Measurements from ENCODE around the gene CYB561D1.

Gene CYB561D1

DNA sequence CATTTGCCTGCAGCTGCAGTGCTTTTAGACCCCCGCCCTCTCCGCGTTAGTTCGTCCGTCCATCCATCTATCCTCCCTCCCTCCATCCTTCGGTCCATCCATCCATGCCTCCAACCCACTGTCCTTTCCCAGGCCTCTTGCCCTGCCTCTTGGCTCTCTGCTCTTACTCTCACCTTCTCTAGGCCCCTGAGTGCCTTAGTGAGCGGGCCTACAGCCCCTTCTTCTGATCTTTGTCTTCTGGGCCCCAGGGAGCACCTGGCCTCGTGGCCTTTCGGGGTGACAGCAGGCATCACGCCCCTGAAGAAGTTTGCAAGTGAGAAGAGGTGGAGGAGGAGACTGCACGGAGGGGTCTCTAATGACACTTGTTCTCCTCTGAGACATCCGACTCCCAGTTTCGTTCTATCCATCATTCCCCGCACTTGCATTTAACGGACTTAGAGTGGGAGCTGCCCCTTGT, 9.3 kb upstream of the CYB561D1 start:
- peak overlapping the region in 10 of 11 experiments; percentile 94 to 100 (median 99); a peak in 19 of 22 replicates for H3K27ac ChIP-seq
- peak overlapping the region; percentile 84 to 99 (median 96) for H3K4me2 ChIP-seq
- TF ChIP-seq Cebpa-rat (IDR thresholded peaks at IDR 0.05) = no peak
- H3K9me3 ChIP-seq (replicated peaks in 1 of 11) = no peaks in the 10 kb centered on the region
- H3K4me1 ChIP-seq = peaks cover 17 to 44% (median 38%) of the 10 kb centered on the region in 10 experiments
- H3K36me3 ChIP-seq = peaks cover 18 to 41% (median 39%) of the 10 kb centered on the region in 11 experiments
- H3K4me3 ChIP-seq = peak overlapping the region; percentile 68 to 87 (median 82)
- H3K27me3 ChIP-seq = no peaks in the 10 kb centered on the region
- peak overlapping the region; percentile 94 to 100 (median 99) for H3K9ac ChIP-seq
- H4K20me1 ChIP-seq = peaks cover 0 to 32% (median 0%) of the 10 kb centered on the region in 11 experiments; a peak in 3 of 22 replicates

DNA sequence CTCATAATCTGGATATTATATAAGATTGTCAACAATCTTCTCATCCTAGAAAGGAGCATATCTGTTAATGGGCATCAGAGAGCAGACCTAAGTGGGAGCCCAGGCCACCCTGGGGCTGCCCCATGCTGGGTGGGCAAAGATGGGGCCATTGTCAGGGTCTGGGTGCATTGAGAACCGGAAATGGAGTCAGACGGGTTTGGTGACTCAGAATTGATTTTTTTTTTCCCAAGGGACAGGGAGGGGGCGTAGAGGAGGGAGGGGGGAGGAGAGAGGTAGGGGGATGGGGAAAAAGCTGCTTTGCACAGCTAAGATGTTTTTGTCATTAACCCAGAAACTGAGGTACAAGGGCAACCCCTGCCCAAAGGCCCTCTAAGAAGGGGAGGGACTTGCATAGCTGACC, 8.9 kb upstream of the CYB561D1 start:
- Histone ChIP-seq H3K4me1 (peaks cover 17 to 48% (median 43%) of the 10 kb centered on the region in 10 experiments), H3K4me2 (peak overlapping the region; percentile 84 to 99 (median 96)), H3K36me3 (peaks cover 18 to 45% (median 44%) of the 10 kb centered on the region in 11 experiments), H3K9ac (peak overlapping the region in 10 of 11 experiments; percentile 94 to 100 (median 99); a peak in 20 of 22 replicates), H4K20me1 (peaks cover 0 to 36% (median 0%) of the 10 kb centered on the region in 11 experiments; a peak in 4 of 22 replicates), H3K4me3 (peak overlapping the region; percentile 68 to 87 (median 82); a peak in 19 of 20 replicates), H3K27ac (peak overlapping the region in 8 of 11 experiments; percentile 94 to 100 (median 99); a peak in 16 of 22 replicates), H3K27me3 (no peaks in the 10 kb centered on the region), H3K9me3 (replicated peaks in 1 of 11) (no peaks in the 10 kb centered on the region)
- no peak for TF ChIP-seq Cebpa-rat (IDR thresholded peaks at IDR 0.05)

DNA sequence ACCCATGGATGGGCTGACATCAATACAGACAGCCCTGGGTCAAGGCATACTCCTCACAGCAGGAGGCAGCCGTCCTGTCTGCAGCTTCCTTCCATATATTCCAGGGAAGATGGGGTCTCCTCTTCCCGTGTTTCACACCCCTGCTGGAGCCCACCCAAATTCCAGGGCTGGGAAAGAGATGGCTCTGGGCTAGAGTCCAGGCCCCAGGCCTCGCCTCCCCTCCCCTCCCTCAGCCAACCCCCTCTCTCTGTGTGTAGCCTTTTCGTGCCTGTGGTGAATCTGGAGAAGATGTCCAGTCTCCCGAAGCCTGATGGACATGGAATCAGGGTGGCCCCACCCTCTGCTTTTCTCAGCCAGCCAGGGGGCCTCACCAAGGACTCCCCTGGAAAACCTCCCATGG, 6.6 kb upstream of the CYB561D1 start:
- no peaks in the 10 kb centered on the region for H3K27me3 ChIP-seq
- no peak overlapping the region for H3K4me2 ChIP-seq
- H3K9me3 ChIP-seq (replicated peaks in 1 of 11) = no peaks in the 10 kb centered on the region
- H3K4me3 ChIP-seq = no peak overlapping the region
- no peak for TF ChIP-seq Cebpa-rat (IDR thresholded peaks at IDR 0.05)
- H3K9ac ChIP-seq = 0 out of 22 replicates have a peak overlapping the region, but pooled peaks of 1 of the 11 experiments have one; percentile 3
- H3K27ac ChIP-seq = no peak overlapping the region
- H4K20me1 ChIP-seq = peaks cover 0 to 43% (median 6%) of the 10 kb centered on the region in 11 experiments; a peak in 7 of 22 replicates
- peaks cover 17 to 53% (median 49%) of the 10 kb centered on the region in 10 experiments for H3K4me1 ChIP-seq
- H3K36me3 ChIP-seq = peaks cover 18 to 68% (median 63%) of the 10 kb centered on the region in 11 experiments

DNA sequence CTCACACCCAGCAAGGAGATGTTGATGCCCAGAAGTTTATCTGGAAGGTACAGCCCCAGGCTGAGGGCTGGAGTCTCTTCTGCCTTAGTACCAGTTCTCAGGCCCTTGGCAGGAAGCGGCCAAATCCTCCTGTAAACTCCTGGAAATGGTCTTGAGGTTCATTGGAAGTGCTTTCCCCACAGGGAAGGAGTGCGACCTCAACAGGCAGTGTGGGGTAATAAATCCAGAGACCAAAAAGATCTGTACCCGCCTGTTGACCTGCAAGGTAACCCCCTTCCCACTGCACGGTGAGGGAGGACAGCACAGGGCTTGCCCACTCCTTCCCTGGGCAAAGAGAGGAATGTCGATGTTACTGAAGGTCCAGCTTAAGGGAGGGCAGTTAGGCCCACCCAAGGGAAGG, 5.7 kb upstream of the CYB561D1 start:
- H3K36me3 ChIP-seq = peaks cover 18 to 77% (median 65%) of the 10 kb centered on the region in 11 experiments
- no peak overlapping the region for H3K27ac ChIP-seq
- no peaks in the 10 kb centered on the region for H3K9me3 ChIP-seq (replicated peaks in 1 of 11)
- H3K27me3 ChIP-seq = no peaks in the 10 kb centered on the region
- peaks cover 22 to 59% (median 52%) of the 10 kb centered on the region in 10 experiments for H3K4me1 ChIP-seq
- TF ChIP-seq Cebpa-rat (IDR thresholded peaks at IDR 0.05) = no peak
- no peak overlapping the region for H3K4me3 ChIP-seq
- peak overlapping the region in 2 of 11 experiments; percentile 59 to 69; a peak in 2 of 22 replicates for H3K4me2 ChIP-seq
- H4K20me1 ChIP-seq = peaks cover 0 to 50% (median 6%) of the 10 kb centered on the region in 11 experiments; a peak in 7 of 22 replicates
- peak overlapping the region in 4 of 11 experiments; percentile 10 to 61 (median 54); a peak in 5 of 22 replicates for H3K9ac ChIP-seq

DNA sequence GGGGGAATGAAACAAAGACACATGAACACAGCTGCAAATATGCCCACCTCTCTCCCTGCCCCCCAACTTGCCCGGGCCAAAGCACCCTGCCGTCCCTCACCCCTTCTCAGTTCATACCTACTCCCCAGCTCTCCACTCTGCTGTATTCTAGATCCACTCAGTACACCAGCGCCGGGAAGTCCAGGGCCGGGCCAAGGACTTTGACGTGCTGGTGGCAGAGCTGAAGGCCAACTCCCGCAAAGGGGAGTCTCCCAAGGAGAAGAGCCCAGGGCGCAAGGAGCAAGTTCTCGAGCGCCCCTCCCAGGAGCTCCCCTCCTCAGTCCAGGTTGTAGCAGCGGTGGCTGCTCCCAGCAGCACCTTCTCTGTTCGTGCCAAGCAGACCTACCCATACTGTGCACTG, 5.2 kb upstream of the CYB561D1 start:
- H3K9me3 ChIP-seq (replicated peaks in 1 of 11) = no peaks in the 10 kb centered on the region
- H3K36me3 ChIP-seq = peaks cover 18 to 78% (median 65%) of the 10 kb centered on the region in 11 experiments
- H3K9ac ChIP-seq = peak overlapping the region in 9 of 11 experiments; percentile 3 to 61 (median 44); a peak in 9 of 22 replicates
- TF ChIP-seq Cebpa-rat (IDR thresholded peaks at IDR 0.05) = no peak
- H3K27ac ChIP-seq = peak overlapping the region in 1 of 11 experiments; percentile 10; a peak in 1 of 22 replicates
- H4K20me1 ChIP-seq = peaks cover 0 to 52% (median 6%) of the 10 kb centered on the region in 11 experiments; a peak in 7 of 22 replicates
- H3K4me3 ChIP-seq = no peak overlapping the region
- peaks cover 27 to 62% (median 55%) of the 10 kb centered on the region in 10 experiments for H3K4me1 ChIP-seq
- peak overlapping the region in 8 of 11 experiments; percentile 6 to 69 (median 50); a peak in 13 of 22 replicates for H3K4me2 ChIP-seq
- no peaks in the 10 kb centered on the region for H3K27me3 ChIP-seq

DNA sequence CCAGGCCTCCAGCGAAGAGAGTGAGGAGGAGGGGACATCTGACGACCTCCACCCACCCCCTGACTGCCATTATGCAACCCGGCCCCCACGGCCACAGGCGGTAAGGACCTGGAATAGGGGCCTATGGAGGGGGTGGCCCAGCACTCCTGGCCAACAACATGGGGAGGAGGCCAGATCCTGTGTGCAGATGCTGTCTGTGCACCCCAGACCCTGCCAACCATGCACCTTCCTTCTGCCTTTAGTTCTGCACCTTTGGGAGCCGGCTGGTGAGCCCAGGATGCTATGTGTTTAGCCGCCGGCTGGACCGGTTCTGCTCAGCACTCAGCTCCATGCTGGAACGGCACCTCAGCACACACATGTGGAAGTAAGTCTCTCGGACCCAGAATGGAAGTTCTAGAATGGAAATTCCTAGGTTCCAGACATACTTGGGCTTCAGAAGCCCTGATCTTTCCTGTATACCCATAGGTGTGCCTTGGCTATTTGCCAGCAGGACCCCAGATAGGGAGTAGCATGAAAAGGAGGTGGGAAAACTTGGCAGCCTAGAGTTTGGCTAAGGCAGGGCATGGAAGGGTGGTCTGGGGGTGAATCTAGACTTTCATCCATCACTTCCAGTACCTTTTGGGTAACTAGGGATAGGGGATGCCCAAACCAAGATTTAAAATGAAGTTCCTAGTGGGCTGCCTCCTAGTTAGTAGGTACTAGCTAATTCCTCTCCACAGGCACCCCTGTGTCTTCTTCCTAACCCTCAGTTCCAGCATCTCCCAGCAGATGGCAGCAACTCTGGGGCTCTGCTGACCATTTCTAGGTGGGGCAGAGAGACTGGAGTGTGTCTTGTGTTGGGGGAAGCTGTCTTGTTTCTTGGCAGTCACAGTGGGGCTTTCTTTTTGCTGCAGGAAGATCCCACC, 3.6 kb upstream of the CYB561D1 start:
- Histone ChIP-seq H4K20me1 (peaks cover 0 to 59% (median 14%) of the 10 kb centered on the region in 11 experiments; a peak in 12 of 22 replicates), H3K9me3 (replicated peaks in 1 of 11) (no peaks in the 10 kb centered on the region), H3K4me1 (peaks cover 26 to 61% (median 56%) of the 10 kb centered on the region in 10 experiments), H3K36me3 (peaks cover 18 to 78% (median 66%) of the 10 kb centered on the region in 11 experiments), H3K27ac (no peak overlapping the region), H3K9ac (peak overlapping the region in 7 of 11 experiments; percentile 3 to 61 (median 42); a peak in 8 of 22 replicates), H3K4me3 (no peak overlapping the region), H3K27me3 (no peaks in the 10 kb centered on the region), H3K4me2 (peak overlapping the region in 5 of 11 experiments; percentile 26 to 69 (median 59); a peak in 7 of 22 replicates)
- TF ChIP-seq Cebpa-rat (IDR thresholded peaks at IDR 0.05) = no peak

DNA sequence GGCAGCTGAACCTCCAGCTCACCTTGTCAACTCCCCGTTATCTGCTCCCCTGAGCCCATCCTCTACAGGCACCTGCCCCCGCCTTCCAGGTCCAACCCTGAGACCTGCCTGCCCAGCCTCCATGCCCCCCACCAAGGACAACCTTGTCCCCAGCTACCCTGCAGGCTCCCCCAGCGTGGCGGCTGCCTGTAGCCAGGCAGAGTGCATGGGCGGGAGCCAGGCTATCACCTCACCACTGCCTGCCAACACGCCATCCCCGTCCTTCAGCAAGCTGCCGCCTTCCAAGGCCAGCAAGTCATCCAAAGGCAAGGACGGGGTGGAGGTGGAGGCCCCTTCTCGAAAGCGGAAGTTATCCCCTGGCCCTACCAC, 3.0 kb upstream of the CYB561D1 start:
- Histone ChIP-seq H3K4me1 (peaks cover 26 to 61% (median 56%) of the 10 kb centered on the region in 10 experiments), H3K9me3 (replicated peaks in 1 of 11) (no peaks in the 10 kb centered on the region), H3K36me3 (peaks cover 22 to 79% (median 71%) of the 10 kb centered on the region in 11 experiments), H3K27ac (no peak overlapping the region), H3K27me3 (no peaks in the 10 kb centered on the region), H3K4me2 (no peak overlapping the region), H3K9ac (0 out of 22 replicates have a peak overlapping the region, but pooled peaks of 1 of the 11 experiments have one; percentile 16), H4K20me1 (peaks cover 0 to 59% (median 19%) of the 10 kb centered on the region in 11 experiments; a peak in 14 of 22 replicates), H3K4me3 (no peak overlapping the region)
- TF ChIP-seq Cebpa-rat (IDR thresholded peaks at IDR 0.05) = no peak

DNA sequence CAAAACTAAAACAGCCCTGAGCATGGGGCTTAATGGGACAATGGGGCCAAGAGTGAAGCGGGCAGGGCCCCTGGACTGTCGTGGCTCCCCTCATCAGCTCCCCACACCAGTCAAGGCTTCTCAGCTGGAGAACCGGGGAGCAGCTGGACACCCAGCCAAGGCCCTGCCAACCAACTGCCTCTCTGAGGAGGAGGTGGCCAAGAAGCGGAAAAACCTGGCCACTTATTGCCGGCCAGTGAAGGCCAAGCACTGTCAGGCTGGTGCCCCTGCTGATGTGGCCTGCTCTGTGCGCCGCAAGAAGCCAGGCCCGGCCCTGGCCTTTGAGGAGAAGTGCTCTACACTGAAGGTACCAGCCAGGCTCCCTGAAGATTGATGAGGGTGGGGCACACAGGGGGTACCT, 2.5 kb upstream of the CYB561D1 start:
- Histone ChIP-seq H3K9ac (0 out of 22 replicates have a peak overlapping the region, but pooled peaks of 1 of the 11 experiments have one; percentile 16), H3K4me3 (no peak overlapping the region), H3K4me2 (no peak overlapping the region), H3K9me3 (replicated peaks in 1 of 11) (no peaks in the 10 kb centered on the region), H4K20me1 (peaks cover 0 to 59% (median 19%) of the 10 kb centered on the region in 11 experiments; a peak in 14 of 22 replicates), H3K27ac (no peak overlapping the region), H3K4me1 (peaks cover 28 to 60% (median 55%) of the 10 kb centered on the region in 10 experiments), H3K27me3 (no peaks in the 10 kb centered on the region), H3K36me3 (peaks cover 26 to 79% (median 71%) of the 10 kb centered on the region in 11 experiments)
- TF ChIP-seq Cebpa-rat (IDR thresholded peaks at IDR 0.05) = no peak

All from BLaER1 treated with 17β-estradiol and CSF1 and Interleukin-3, amounts not matched to agents 10 nM and 100 nM (cell line).